AML-193 (cell line): Measurements from ENCODE around the gene CDH24.

Experiments used
- DNase-seq, 2 experiments: peaks; one replicate each; lab custom pipeline; 2025; lab: John Stamatoyannopoulos, UW

CDH24 gene

GRCh38 chr14:23043754-23044153 is 13.6 kb downstream of the CDH24 start:
- DNase-seq: no peak

- no peak for DNase-seq
Measured at GRCh38 chr14:23043145-23043544, 14.2 kb downstream of the CDH24 start.

GRCh38 chr14:23042162-23042965 is 15.0 kb downstream of the CDH24 start, which contains the start of gene PSMB11:
Gene PSMB11 (plus strand): TSS chr14:23042212. CDS start chr14:23042226, 14 bp downstream.
- no peak for DNase-seq

GRCh38 chr14:23041729-23042128 is 15.6 kb downstream of the CDH24 start:
- DNase-seq: no peak

DNA sequence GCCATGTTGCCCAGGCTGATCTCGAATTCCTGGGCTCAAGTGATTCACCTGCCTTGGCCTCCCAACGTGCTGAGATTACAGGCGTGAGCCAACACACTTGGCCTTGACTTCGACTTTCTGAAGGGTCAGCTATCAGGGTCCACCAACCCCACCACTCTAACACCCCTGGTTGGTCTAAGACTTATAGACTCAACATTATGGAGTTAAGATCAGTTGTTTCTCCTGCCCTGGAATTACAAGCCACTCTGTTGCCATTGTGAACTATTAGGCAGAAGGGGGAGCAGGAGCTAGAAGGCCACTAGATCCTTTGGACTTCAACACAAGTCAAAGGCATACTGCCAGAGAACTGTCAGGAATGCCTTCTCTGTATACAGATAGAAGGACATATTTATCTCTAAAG is 17.2 kb downstream of the CDH24 start:
- no peak for DNase-seq

DNA sequence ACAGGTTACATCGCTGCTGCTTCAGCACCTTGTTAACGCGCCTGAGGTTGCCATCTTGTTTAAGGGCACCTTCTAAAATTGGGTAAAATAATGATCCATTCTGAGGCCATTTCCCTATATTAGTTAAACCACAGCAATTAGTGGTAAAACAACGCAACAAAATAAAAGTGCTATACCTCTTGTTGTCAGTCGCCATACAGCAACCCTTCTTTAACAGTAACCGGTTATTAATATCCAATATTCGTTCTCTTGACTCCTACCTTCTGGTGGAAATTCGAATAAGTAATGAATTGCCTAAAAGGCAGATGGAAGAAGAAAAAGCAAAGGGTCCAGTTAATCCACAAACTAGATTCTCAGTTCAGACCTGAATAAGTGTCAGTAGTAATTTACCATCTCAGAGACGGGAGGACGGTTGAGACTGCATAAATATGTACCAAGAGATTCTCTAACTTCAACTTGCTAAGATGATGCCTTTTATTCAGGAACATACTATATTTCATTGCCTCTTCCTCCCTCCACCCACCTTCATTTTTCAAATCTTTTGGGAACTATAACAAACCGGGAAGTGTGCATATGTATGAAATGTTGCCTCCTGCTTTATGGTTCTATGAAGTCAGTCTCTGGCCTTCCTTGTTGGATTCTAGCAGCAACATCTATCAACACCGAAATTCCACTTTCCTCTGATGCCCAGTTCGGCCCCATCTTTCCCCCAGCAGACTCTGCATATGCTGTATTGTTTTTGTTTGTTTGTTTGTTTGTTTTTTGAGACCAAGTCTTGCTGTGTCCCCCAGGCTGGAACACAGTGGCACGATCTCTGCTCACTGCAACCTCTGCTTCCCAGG is 21.8 kb downstream of the CDH24 start:
- DNase-seq: no peak

DNA sequence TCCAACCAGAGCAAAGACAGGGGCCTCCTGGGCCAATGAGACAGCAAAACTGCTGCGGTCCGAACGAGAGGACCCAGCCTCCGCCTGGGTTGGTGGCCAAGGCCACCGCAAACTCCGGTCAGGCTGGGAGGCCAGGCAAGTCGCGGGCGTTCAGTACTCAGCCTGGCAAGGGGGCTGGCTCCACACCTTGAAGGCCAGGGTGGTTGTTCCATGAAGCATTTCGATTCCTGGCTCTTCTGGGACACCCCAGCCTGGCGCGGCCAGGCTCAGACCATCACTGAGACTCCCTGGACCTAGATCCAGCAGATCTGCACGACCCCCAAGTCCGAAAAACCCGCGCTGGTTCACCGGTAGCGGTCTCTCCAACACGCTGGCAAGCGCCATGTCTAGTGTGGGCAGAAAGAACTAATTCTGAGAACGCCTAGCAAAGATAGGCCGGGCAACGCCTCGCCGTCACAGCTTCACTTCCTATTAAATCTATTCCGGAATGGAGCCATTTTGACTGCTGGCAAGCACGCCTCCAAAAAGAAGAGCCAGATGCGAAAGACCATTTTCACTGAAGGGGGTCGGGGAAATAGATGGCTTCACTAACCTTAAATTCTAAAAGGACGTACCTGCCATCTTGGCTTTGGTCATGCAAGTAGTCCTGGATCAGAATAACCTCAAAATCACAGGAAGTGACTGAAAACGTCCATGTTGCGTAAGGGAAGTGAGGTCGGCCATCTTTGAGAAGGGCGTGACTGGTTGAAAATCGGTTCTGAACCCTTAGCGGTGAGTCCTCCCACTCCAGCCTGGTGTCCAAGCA is 22.6 kb downstream of the CDH24 start, which contains the start of gene PSMB5:
TSS of gene PSMB5 (minus strand) at position 403 of the 805 bp plus-strand sequence. CDS start at position 384, 19 bp downstream.
- no peak for DNase-seq

- DNase-seq: no peak
Measured at GRCh38 chr14:23033801-23034497, 23.4 kb downstream of the CDH24 start.

DNA sequence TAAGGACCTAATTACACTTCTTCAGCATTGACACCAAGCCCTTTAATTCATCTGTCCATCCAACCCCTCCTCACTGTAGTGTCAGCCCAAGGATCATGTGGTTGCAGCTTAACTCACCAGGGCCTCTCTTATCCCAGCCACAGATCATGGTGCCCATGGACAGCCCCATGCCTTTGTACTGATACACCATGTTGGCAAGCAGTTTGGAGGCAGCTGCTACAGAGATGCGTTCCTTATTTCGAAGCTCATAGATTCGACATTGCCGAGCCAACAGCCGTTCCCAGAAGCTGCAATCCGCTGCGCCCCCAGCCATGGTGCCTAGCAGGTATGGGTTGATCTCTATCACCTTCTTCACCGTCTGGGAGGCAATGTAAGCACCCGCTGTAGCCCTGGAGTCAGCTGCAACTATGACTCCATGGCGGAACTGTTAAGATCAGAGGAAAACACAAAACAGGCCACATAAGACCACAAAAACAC is 24.0 kb downstream of the CDH24 start:
- no peak for DNase-seq

GRCh38 chr14:23030936-23031335 is 26.4 kb downstream of the CDH24 start:
- no peak for DNase-seq

DNA sequence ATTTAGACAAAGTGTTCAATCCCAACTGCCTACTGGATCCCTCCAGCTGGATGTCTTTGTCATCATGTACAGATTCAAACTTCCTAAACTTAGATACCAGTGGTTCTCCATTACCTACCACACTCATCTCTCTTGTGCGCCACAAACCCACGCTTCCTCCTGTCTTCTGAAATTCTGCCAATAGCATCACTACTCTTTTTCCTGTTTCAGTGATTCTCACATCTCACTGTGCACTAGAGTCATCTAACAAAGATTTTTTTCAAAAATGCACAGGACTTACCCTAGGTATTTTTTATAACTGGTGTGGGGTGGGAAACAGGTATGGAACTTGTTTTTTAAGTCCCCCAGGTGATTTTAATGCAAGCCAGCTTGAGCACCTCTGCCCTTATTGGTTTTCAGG is 28.5 kb downstream of the CDH24 start:
- DNase-seq: no peak

DNA sequence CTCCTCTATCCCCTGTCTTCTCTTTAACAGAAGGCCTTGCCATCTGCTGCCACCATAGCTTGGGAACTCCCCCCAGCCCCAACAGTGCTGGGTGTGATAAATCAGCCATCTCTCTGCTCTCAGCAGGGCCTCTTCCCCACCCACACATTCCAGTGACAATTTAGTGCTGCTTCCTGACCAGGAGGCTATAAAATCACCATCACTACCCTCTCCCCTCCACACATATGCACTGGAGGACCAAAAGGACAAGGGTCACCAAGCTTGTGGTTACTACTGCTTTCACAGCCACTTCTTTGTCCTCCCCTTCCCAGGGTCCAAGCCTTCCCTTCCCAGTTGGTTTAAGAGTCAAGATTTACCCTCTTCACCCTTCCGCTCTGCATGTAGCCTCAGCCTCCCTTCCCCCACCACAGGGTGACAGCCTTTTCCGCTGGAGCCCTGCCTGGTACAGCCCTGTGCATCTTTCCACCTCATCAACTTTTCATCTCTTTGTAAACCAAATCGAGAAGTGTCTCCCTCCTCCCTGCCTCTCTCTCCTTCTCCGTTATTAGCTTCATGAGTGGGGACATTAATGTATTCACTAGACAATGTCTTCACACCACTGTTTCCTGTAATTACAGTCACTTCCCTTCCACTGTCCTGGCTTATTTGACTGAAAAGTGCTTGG is 32.0 kb downstream of the CDH24 start:
- no peak for DNase-seq

GRCh38 chr14:23024612-23025075 is 32.7 kb downstream of the CDH24 start:
- DNase-seq: no peak

DNA sequence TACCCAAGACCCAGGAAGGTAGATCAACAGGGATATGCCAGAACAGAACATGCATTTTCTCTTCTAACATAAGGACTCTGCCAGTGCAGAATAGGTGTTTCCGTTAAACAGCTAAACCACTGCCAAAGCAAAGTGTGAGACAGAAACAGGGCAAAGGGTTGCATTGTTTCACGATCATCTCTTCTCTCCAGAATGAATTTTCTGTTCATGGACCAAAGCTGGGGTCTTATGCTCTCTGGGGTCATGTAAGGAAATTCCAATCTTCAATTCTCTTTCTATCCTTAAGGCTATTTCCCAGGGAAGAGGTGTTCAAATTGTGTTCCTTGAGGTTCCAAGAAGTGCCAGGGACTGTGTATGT is 33.5 kb downstream of the CDH24 start:
- no peak for DNase-seq

GRCh38 chr14:23023022-23023794 is 34.1 kb downstream of the CDH24 start:
- no peak for DNase-seq

DNA sequence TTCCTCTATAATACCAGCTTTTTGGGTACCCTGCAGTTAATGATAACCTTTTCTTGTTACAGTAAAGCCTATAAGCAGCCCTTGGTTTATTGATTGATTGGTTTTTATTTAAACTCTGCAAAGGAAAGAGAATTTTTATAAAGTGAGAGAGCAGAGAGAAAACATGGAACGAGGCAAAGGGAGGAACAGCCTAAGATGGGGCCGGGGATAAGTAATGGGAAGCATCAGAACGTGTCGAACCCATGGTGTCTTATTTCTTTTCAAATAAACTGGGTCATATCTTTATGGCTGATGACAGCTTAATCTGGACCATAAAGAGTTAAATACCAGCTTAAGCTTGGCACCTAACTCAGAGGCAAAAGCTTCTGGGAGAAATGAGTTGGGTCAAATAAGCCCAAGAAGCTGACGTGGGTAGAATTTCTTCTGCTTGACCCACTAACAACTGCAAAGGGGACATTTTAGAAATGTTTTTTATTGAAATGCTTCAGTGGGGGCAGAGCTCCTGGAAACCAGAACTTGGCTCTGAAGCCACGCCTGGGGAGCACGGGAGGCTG is 35.4 kb downstream of the CDH24 start:
- no peak for DNase-seq

DNA sequence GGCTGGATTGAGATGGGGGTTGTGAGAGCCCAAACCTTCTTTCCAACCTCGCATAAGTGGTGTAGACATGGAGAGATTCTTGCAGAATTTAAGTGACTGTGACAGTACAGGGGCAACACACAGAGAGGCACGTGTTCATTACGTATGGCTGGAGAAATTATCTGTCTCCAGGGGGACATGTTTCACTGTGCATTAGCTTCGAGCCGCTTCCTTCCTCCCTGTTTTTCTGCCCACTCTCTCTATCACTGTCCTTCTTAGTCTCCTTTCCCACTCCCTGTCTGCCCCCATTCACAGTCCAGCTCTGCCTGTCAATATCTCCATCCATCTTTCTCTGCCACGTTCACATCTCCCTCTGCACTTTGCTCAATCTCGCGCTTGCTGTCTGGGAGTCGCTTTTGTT is 35.9 kb downstream of the CDH24 start:
- no peak for DNase-seq

GRCh38 chr14:23020143-23021128 is 36.9 kb downstream of the CDH24 start:
- no peak for DNase-seq
